Mesodermal cell (in vitro differentiated cells): Measurements from ENCODE around the gene FAHD2A.

ENCODE experiments used
- H3K27ac ChIP-seq: 2 replicates; pipeline ENCODE4 v1.7.0; 2013; ENCODE audit warnings: mild to moderate bottlenecking, low read depth, low read length, moderate library complexity; ENCODE audit not compliant: severe bottlenecking
- H3K36me3 ChIP-seq: 2 replicates; pipeline ENCODE4 v1.7.1; 2013; ENCODE audit warnings: mild to moderate bottlenecking, low read length, moderate library complexity; ENCODE audit not compliant: control insufficient read depth, insufficient read depth
- H3K4me1 ChIP-seq: one replicate; pipeline ENCODE4 v1.7.1; 2013; ENCODE audit warnings: mild to moderate bottlenecking, low read length; ENCODE audit not compliant: insufficient read depth, control insufficient read depth, poor library complexity, severe bottlenecking
- H3K4me3 ChIP-seq: 2 replicates; pipeline ENCODE4 v1.7.0; 2013; ENCODE audit warnings: low read length, control low read depth, mild to moderate bottlenecking; ENCODE audit not compliant: insufficient read depth, poor library complexity, severe bottlenecking; ENCODE audit errors: extremely low read depth
- H3K9me3 ChIP-seq: 2 replicates; pipeline ENCODE4 v1.7.1; 2013; ENCODE audit warnings: mild to moderate bottlenecking, low read length, moderate library complexity; ENCODE audit not compliant: control insufficient read depth
- WGBS, 2 experiments: methylation state at CpG; one replicate each; pipeline ENCODE4 v1.1.5; 2013; ENCODE audit warnings: missing lambda C conversion rate in 2 of 2; ENCODE audit not compliant: insufficient coverage in 2 of 2; 5-methylcytosine and 5-hydroxymethylcytosine counted together

FAHD2A gene

DNA sequence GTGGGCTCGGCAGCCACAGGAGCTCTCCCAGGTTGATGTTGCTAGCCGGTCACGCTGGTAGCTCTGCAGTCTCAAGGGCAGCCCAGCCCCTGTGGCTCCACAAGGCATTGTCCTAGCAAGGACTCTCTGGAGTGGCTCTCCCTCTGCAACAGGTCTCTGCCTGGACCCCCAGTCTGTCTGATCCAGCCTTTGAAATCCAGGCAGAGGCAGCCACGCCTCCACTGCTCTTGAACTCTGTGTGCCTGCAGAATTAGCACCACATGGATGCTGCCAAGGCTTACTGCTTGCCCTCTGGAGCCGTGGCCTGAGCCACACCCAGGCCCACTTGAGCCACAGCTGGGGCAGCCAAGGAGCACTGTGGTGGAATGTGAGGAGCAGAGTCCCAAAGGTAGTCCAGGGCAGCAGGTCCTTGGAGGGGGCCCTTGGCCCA is 43.0 kb upstream of the FAHD2A start:
- Histone ChIP-seq H3K4me1 (peaks cover 8% of the 10 kb centered on the region), H3K36me3 (no peaks in the 10 kb centered on the region), H3K27ac (no peak overlapping the region), H3K9me3 (no peaks in the 10 kb centered on the region), H3K4me3 (no peak overlapping the region)
- 67 to 72% methylated on average over 4 to 5 of the region's 5 CpGs for WGBS, 2 experiments

DNA sequence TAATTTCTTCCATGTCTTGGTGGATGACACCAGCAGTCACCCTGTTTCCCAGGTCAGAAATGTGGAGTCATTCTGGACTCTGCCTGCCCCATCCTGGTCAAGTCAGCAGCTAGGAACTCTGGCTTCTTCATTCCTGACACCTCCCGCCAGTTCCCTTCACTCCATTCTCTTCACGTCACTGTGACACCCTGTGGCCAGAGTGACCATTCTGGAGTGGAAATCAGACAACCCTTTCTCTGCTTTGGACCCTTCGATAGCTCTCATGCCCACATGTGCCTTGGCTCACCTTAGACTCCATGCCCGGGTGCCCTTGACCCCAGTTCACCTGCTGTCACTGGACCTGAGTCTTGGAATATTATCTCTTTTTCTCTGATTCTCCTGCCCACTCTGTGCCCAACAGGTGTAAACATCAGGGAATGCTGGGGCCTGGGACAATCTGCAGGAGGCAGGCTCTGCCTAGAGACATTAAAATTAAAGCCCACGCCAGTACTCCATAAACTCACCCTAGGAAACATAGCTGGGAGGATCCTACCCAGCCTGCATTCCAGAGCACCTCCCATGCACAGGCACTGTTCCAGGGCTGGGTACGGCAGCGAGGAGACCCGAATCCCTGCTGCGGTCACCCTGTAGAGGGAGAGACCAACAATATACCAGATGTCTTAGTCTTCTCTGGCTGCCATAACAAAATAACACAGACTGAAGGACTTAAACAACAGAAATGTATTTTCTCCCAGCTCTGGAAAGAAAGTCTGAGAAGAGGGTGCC is 41.1 kb upstream of the FAHD2A start:
- 87 to 100% methylated on average over 5 of the region's 9 CpGs for WGBS, 2 experiments
- Histone ChIP-seq H3K9me3 (no peaks in the 10 kb centered on the region), H3K36me3 (no peaks in the 10 kb centered on the region), H3K4me3 (no peak overlapping the region), H3K27ac (no peak overlapping the region), H3K4me1 (peaks cover 8% of the 10 kb centered on the region)

DNA sequence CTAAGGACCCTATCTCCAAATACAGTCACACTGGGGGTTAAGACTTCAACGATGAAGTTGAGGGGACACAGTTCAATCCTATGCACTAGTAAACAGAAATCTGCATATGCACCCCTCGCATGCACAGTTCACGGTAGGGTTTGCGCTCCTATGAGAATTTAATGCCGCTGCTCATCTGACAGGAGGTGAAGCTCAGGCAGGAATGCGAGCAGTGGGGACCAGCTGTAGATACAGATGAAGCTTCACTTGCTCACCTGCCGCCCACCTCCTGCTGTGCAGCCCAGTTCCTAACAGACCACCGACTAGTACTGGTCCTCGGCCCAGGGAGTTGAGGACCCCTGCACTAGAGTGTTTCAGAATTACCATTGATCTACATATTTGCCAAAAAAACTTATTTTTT is 40.0 kb upstream of the FAHD2A start:
- Histone ChIP-seq H3K9me3 (no peaks in the 10 kb centered on the region), H3K27ac (no peak overlapping the region), H3K4me1 (peaks cover 8% of the 10 kb centered on the region), H3K4me3 (no peak overlapping the region), H3K36me3 (no peaks in the 10 kb centered on the region)
- 86 to 87% methylated on average over 9 of the region's 9 CpGs for WGBS, 2 experiments

DNA sequence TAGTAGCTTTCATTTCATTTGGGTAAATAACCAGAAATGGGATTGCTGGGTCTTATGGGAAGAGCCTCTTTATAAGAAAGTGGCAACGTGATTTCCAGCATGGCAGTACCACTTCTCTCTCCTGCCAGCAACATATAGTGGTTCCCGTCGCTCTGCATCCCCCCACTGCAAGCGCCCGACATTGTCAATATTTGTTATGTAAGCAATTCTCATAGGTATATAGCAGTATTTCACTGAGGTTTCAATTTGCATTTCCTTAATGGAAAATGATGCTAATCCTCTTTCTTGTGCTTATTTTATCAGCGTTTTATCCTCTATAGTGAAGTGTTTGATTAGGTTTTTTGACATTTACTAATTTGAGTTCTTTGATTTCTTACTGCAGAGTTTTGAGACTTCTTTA is 36.0 kb upstream of the FAHD2A start:
- no peaks in the 10 kb centered on the region for H3K4me1 ChIP-seq
- H3K36me3 ChIP-seq, result no peaks in the 10 kb centered on the region
- no CpG with 5 or more reads among the region's 6 CpGs for WGBS, 2 experiments
- no peak overlapping the region for H3K4me3 ChIP-seq
- no peaks in the 10 kb centered on the region for H3K9me3 ChIP-seq
- no peak overlapping the region for H3K27ac ChIP-seq

DNA sequence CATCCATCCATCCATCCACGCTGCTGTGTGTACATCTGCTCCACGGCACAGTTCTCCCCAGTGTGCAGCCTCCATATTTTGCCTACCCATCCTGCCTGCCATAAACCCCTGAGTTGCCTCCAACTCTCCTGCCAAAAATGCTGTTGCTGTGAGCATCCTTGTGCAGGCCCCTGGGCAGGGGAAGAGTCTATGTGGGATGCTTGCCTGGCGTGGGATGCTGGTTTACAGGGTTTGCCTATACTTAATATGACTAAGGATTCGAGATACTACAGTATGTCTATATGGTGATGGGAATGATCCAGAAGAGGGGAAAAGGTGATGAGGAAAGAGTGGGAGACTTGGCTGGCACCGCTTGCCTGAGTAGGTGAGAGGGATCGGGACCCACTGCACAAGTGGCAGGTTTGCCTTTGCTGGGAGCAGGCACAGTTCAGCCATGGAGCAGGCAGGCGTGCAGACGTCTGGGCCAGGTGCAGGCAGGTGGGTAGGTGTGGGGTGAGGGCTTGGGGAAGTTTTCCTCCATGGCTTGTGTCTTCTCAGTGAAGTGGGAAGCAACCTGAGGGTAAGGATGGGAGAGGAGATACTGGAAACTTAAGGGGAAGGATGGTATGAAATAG is 30.2 kb upstream of the FAHD2A start:
- 89 to 93% methylated on average over 7 to 8 of the region's 8 CpGs for WGBS, 2 experiments
- H3K4me3 ChIP-seq, result no peak overlapping the region
- no peaks in the 10 kb centered on the region for H3K9me3 ChIP-seq
- no peak overlapping the region for H3K27ac ChIP-seq
- H3K36me3 ChIP-seq, result no peaks in the 10 kb centered on the region
- no peaks in the 10 kb centered on the region for H3K4me1 ChIP-seq

DNA sequence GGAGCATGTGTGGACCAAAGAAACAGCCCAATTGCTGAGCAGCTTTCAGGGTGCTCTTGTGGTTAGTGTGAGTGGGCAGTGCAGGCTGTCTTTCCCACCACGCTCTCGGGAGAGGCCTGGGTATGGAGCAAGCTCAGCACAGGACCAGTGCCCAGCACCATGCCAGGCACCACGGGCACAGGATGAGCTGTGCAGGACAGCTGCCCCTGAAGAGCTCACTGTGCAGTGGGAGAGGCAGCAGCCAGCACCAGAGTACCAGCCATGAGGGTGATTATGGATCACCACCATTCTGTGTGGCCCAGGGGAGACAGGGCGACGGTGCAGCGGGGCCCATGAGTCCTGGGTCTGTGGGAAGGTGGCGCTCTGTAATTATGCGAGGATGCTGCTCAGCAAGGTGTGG is 29.7 kb upstream of the FAHD2A start:
- no peaks in the 10 kb centered on the region for H3K9me3 ChIP-seq
- H3K36me3 ChIP-seq, result no peaks in the 10 kb centered on the region
- 91 to 92% methylated on average over 7 to 8 of the region's 8 CpGs for WGBS, 2 experiments

DNA sequence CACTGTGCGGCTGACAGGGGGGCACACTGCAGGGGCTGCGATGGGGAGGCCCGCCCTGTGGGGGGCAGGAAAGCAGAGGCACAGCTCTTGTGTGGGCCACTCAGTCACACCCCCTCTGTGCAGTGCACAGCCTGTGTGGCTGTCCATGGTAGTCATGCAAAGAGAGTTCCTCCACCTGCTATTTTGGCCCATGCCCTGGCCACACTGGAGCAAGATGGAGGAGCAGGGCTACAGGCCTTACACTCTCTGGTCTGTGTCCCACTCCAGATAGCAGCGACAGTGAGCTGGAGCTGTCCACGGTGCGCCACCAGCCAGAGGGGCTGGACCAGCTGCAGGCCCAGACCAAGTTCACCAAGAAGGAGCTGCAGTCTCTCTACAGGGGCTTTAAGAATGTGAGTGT is 28.5 kb upstream of the FAHD2A start:
- Histone ChIP-seq H3K27ac (no peak overlapping the region), H3K4me1 (no peaks in the 10 kb centered on the region), H3K9me3 (no peaks in the 10 kb centered on the region), H3K4me3 (no peak overlapping the region), H3K36me3 (no peaks in the 10 kb centered on the region)
- WGBS, 2 experiments, result 83 to 96% methylated on average over 4 to 6 of the region's 6 CpGs

More for the DNA sequence above, 29.7 kb upstream of the FAHD2A start:
- Histone ChIP-seq H3K4me1 (no peaks in the 10 kb centered on the region), H3K27ac (no peak overlapping the region), H3K4me3 (no peak overlapping the region)

DNA sequence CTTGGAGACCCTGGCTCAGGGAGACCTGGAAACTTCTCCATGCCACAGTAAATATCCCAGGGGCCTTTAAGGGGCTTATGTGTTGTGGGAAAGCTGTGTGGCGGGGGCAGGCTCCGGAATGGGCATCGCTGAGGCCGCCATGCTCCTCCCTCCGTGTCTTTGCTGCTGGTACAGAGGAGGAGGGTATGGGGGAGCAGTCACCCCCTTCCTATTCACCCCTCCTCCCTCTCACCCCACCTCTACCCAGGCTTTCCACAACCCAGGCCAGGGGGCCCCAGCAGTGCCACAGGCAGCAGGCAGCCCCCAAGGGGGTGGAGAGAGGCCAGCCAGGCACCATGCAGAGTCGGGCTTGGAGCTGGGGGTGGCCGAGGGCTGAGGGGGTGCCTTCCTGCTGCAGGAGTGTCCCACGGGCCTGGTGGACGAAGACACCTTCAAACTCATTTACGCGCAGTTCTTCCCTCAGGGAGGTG is 28.0 kb upstream of the FAHD2A start:
- H3K9me3 ChIP-seq, result no peaks in the 10 kb centered on the region
- H3K36me3 ChIP-seq, result no peaks in the 10 kb centered on the region
- no peak overlapping the region for H3K4me3 ChIP-seq
- H3K27ac ChIP-seq, result no peak overlapping the region
- no peaks in the 10 kb centered on the region for H3K4me1 ChIP-seq
- 93 to 100% methylated on average over 2 to 3 of the region's 11 CpGs for WGBS, 2 experiments

DNA sequence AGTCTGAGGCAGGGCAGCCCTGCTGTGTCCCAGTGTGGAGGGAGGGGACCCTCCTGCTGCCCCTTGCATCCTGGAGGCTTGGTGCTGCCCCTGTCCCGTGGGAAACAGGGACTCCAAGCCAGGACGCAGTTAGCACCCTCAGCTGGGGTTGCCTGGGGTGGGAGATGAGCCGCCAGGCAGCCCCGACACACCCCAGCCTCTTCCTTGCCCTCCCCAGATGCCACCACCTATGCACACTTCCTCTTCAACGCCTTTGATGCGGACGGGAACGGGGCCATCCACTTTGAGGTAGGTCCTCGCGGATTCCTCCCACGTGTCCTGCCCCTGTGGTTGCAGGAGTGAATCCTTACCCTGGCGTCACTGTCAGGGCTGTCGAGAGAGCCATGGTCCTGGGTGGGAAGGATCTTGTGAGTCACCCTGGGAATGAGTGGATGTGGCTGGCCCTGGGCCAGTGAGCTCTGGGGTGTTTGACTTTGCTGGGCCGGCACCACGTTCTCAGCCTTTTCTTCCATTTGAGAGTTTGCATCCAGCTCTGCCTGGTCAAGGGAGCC is 27.5 kb upstream of the FAHD2A start:
- Histone ChIP-seq H3K9me3 (no peaks in the 10 kb centered on the region), H3K4me3 (no peak overlapping the region), H3K36me3 (no peaks in the 10 kb centered on the region), H3K27ac (no peak overlapping the region), H3K4me1 (no peaks in the 10 kb centered on the region)
- 86 to 88% methylated on average over 8 to 13 of the region's 15 CpGs for WGBS, 2 experiments

DNA sequence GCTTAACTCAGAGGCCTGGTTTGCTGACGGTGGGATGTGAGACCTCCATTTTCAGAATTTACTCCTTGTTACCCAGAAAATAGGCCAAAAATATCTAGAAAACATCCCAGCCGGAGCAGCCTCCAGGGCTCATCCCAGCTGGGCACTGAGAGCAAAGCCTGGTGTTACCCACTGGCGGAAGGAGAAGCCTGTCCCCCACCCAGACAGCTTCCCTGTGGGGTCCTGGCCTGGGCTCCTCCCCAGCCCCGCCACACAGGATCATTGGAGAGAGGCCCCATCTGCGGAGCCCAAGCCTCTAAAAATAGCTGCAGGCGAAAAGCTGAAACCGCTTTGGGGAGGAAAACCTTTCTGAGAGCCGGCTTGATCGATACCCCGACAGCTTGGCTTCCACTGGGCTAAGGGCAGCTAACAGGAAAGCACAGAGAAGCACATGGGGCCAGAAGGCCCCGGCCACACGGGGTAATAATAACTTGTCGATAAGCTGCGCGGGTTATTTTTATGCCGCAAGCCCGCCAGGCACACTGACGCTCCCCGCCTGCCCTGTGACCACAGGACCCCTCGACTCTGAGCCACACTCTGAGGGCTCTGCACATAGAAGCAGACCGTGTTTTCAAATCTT is 26.9 kb upstream of the FAHD2A start:
- H3K9me3 ChIP-seq, result no peaks in the 10 kb centered on the region
- H3K36me3 ChIP-seq, result no peaks in the 10 kb centered on the region
- no peaks in the 10 kb centered on the region for H3K4me1 ChIP-seq
- 86 to 91% methylated on average over 19 to 21 of the region's 21 CpGs for WGBS, 2 experiments
- no peak overlapping the region for H3K4me3 ChIP-seq
- no peak overlapping the region for H3K27ac ChIP-seq
